GM18861 (cell line): ENCODE data around the gene SH2B2.
A peak's percentile ranks its signal among the peaks of the same experiment; 100 is the strongest.

ENCODE experiments used
- ATAC-seq: cut with Tn5 transposase; IDR thresholded peaks from one replicate; pipeline ENCODE4 v1.9.1; 2021; ENCODE audit not compliant: unreplicated experiment

SH2B2 gene

DNA sequence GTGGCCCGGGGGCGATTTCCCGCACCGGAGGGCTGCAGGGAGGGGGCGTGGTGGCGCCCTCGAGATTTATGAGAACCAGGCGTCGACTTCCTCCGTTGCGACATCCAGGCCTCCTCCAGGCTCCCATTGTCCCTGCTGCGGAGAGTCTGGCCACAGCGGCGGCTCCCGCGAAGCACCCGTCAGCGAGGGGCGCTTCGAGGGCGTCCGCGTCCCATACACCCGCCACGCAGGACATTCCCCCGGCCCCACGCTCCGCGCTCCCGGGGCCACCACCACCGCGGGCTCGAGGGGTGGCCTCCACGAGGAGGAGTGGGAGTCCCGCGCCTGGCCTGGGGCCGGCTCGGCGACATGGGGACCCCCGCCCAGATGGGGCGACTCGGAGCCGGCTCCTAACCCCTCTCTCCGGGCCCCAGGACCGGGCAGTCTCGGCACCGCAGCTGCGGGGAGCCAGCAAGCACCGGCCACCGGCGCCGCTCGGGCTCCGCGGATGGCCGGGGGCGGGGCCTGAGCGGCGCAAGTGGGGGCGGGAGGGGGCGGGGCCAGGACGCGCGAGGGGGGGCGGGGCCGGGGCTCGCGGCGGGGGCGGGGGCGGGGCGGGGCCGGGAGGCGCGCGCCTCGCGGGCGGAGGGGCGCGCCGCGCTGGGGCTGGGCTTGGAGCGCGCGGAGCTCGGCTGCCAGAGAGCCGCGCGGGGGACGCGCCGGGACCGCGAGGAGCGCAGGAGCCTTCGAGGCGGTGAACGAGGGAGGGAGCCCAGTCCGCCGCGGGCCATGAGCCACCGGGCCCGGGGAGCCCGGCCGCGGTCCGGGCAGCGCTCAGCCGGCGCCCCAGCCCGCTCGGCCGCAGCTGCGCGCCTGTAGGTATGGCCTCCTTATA is at the start of gene SH2B2:
Gene SH2B2, plus strand, starts transcription at position 632 of the 874 bp plus-strand sequence. CDS start 13,683 bp downstream, outside the sequence.
- ATAC-seq = peak; percentile 26

DNA sequence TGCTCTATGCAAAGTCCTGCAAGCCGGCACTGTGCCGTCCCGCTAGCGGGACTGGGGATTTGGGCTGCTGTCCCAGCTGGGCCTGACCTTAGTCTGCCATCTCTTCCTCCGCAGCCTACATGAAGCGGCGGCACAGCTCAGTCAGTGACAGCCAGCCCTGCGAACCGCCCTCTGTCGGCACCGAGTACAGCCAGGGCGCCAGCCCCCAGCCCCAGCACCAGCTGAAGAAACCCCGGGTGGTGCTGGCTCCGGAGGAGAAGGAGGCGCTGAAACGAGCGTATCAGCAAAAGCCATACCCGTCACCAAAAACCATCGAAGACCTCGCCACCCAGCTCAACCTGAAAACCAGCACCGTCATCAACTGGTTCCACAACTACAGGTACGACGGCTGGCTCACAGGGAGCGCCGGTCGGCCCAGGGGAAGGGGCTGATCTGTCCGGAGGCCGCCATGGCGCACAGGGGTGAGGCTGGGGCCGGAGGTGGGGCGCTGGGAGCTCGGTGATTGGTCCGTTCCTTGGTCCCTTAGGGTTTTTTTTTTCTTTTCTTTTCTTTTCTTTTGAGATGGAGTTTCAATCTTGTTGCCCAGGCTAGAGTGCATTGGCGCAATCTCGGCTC is 47.4 kb upstream of the SH2B2 start:
- ATAC-seq = no peak

DNA sequence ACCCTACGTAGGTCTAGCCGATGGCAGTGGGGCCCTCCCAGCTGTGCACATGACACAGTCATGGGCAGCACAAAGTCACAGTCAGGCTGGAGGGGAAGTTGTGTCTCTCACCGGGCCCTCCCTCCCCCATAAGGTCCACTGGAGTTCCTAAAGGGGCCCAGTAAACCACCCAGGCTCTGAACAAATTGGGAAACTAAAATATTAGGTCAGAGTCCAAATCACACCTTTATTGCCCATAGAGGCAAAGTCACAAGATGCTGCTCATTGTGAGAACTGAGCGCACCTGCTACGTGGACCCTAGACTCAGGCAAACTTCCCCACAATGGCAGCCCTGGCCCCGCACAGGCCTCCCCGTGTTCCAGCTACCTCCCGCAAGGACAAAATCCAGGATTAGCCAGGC is 45.2 kb upstream of the SH2B2 start:
- ATAC-seq = no peak

DNA sequence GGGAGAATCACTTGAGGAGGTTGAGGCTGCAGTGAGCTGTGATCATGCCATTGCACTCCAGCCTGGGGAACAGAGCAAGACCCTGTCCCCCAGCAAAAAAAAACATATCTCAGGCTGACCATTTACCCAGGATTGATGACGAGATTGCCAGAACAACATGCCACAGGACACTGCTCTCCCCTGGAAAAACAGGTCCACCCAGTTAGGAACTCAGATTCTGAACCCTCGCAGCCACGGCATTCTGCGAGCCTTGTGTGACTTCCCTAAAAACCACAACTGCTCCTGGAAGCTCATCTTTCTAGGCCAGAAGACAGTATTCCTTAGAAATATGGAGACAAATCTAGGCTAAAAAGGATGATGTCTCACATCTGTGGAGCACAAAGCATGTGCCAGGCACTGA is 42.1 kb upstream of the SH2B2 start:
- ATAC-seq = no peak

DNA sequence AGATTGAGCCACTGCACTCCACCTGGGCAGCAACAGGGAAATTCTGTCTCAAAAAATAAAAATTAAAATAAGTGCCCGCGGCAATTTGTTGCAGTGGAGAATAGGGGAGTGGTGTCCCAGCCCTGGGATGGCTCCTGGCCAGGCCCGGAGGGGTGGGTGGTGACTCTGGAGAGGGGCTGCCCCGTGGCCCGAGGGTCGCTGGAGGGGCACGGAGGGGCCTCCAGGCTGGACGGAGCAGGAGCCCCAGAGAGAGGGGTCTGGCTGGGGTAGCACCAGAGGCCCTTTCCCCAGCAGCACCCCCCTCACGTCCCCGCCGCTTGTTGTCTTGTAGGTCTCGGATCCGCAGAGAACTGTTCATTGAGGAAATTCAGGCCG is 38.6 kb upstream of the SH2B2 start:
- no peak for ATAC-seq

DNA sequence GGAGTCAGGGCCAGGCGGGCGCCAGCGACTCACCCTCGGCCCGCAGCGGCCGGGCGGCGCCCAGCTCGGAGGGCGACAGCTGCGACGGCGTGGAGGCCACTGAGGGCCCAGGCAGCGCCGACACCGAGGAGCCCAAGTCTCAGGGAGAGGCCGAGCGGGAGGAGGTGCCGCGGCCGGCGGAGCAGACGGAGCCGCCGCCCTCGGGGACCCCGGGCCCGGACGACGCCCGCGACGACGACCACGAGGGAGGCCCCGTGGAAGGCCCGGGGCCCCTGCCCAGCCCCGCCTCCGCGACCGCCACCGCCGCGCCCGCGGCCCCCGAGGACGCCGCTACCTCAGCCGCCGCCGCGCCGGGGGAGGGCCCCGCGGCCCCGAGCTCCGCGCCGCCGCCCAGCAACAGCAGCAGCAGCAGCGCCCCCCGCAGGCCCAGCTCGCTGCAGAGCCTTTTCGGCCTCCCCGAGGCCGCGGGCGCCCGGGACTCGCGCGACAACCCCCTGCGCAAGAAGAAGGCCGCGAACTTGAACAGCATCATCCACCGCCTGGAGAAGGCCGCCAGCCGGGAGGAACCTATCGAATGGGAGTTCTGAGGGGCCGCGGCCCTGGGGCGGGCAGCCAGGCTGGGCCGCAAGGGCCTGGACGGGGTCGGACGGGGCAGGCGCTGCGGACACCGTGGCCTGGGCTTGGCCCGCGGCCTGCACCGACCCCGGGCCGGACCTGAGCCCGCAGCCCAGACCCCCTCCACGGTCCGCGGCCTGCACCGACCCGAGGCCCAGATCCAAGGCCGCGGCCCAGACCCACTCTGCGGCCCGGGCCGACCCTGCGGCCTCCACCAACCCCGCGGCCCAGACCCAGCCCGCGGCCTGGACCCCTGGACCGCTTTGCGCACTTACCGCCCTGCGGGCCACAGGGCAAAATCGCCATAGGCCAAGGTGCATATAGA is 37.9 kb upstream of the SH2B2 start:
- no peak for ATAC-seq

DNA sequence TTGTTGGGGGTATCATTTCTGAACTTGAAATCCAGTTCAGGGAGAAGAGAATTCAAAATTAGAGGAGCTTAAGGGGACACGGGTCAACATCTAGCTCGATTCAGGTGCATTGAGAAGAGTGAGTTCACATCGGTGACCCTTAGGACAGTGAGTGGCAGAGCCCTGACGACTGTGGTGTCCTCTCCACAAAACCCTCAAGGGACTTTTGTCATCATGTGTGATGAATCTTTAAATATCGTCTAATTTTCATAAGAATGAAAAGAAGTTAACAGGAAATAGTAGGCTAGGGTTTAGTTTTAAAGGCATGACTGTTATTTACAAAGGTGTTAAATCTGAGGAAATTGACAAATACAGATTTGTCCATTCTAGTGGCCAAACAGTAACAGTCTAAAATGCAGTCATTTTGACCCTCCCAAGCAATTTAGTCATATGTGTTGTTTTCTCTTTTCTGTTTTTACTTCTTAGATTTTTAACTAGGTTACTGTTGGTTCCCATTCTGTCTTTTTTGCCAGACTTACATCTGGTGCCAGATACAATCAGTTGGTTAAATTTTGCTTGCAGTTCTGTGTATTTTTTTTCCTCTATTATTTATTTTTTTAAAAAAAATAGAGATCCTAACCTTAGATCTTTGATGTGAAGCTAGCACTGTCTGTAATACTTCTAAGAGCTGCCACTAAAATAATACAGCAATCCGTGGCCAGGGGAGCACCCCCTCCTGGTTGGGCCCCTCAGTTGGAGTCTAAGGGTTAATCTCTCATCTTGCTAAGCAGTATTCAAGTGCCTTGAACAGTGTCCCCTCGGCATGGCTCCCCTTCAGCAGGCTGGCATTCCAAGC is 34.9 kb upstream of the SH2B2 start:
- ATAC-seq = no peak

DNA sequence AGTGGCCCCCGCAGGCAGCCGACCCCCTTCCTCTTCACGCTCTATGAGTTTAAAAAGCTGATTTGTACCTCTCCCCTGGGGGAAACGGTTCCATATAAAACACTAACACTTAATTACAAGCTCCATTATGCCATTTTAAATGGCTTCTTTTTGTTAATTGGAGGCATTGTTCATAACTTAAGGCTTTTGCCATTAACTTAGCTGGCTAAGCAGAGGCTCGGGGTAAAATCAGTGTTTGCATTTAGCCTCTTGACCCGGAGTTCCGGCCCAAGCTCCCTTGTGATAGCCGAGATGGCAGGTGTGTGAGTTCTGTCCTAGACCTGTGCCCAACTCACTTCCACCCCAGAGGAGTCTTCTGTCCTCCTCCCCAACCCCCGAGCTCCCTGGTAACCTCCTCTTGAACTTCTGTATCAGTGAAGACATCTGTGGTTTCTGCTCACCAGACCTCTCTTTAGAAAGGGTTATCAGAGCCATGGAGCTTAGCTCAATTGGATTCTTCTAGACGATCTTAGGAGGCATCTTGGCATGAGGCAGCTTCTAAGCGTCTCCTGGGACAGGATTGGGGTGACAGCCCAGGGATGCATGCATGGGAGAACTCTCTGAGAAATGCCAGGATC is 34.2 kb upstream of the SH2B2 start:
- ATAC-seq = no peak

DNA sequence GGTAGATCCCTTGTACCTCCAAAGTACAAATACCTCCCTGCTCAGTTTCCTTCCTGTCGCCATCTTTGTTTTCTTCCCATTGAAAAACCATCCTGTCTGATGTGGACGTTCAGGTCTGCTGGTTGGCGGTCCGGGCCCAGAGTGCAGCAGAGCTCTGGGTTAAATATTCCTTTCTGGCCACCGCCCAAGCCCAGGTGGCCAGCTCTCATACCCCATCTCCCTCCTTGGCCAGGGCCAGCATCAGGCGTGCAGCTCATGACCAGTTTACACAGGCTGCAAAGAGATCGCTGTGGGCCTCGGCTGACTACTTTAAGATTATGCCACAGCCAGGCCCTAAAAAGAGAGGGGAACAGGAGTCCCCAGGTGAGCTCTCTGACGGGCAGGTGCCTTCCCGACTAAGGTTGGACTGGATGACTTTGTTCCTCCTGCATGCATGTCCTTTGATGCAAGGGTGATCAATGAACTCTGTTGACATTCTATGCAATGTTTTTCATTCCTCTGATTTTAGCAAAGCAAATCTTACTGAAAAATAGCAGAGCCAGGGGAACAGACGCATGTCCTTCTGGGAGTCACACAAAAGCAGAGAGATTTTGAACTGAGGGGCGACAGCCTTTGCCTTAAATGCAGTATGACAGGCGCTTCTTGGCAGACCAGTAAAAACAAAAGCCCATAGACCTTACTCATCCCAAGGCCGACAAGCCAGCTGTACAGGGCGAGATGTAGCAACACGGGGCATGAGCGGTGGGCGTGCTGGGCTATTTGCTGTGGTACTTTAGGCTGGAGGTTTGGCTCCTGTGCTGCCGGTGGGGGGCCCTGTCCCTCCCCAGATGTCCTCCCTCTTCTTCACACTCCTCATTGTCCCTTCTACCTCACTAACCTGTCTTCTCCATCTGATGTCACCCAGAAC is 33.3 kb upstream of the SH2B2 start:
- ATAC-seq = no peak

DNA sequence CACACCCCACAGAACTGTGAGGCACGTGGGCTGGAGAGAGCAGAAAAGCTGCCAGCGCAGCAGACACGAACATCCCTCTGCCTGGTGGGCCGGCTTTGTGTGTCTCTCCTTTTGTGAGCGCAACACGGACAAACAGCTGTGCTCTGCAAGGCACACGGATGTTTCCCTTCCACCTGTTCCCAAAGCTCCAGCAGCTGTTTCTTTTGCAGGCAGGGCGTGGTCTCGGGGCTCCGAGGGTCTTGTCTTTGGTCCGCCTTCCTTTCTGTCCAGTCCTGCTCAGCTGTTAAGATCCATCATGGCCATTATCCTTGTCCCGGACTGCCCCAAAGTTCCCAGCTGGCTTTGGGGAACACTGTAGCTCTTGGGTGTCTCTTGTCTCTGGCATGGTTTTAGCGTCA is 32.7 kb upstream of the SH2B2 start:
- no peak for ATAC-seq

DNA sequence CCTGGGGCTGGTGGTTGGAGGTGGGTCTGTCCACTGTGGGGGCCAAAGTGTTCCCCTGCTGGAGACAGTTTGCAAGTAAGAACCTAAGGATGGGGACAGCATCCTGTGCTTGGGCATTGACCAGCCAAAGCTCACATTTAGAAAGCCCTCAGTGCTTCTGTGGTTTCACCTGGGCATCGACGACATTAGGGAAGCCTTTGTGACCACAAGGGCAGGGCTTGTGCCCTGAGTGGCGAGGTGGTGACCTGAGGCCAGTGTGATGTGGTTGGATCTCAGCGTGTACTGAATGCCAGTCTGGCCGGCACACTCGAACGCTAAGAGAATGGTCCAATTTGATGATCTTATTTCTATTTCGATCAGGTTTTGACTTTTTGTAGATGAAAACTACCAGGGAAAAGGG is 32.1 kb upstream of the SH2B2 start:
- no peak for ATAC-seq

DNA sequence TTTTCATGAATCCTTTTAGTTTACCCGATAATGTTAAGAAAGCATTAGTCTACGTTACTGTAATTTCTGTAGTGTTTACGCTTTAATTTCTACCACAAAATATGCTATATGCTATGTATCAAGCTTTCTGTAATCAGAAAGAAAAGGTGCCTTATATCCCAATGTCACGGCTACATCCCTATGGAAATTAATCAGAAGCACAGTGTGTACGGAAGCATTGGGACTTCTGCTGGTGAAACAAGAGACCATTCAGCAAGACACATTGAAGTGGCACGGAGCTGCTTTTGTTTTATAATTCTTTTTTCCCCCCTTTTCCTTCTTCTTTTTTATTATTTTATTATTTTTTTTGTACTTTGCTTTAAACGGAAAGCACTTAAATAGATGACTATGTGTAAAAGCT is 31.2 kb upstream of the SH2B2 start:
- no peak for ATAC-seq

DNA sequence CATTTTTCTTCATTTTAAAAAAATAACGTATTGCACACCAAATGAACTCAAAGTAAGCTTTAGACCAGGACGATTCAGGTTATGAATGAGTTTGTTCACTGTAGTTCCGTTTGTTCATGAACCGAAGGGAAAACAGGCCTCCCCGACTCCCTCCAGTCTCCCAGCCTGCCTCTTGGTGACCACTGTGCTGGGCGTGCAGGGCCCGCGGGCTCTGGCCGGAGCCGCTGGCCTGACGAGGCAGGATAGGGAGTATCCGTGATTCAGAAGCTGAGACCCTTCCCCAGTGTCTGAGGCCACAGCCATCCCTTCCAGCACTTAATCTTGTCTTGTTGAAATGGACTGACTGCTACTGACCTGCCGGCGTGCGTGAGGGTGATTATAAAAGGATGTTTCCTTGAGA is 30.8 kb upstream of the SH2B2 start:
- no peak for ATAC-seq

DNA sequence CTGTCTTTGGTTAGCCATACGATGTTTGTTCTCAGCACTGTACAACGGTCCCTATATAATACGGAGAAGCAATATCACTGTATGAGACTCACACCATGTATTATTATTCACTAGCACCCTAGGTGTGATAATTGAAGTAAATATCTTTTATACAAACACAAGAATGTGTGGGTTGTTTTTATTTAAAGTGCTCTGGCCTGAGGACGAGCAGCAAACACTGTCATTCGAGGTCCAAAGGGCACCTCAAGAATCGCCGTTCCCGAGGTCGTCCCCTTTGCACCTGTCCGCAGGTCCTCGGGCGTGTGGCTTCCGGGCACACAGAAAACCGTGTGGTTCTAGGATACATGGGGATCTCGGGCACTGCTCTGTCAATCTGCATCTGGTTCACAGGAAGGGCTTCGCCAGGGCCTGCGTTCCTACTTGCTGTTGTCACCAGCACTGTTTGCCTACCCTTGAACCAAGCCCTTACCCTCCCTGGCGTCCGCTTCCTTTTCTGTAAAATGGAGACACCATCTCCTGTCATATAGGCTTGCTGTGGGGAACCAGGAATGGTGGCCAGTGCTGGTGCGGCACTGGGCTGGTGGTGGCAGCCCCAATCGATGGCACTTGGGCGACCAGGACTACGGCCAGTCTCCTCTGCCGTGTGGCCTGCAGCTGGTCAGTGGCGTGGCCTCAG is 28.5 kb upstream of the SH2B2 start:
- no peak for ATAC-seq

DNA sequence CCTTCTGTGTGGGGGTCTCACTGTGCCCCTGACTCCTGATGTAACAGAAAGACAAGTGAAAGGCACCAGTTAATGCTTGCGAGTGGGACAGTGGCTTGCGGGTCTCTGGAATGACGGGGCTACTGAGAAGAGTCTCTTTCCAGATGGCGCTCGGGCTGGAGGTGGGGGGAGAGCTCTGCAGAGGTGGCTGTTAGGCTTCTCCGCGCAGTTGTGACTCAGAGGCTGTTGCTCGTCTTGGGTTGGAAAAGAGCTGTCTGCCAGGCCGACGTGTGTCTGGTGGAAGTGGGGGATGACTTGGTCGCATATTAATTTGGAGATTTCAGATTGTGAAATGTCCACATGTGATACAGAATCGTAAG is 27.9 kb upstream of the SH2B2 start:
- ATAC-seq = no peak

DNA sequence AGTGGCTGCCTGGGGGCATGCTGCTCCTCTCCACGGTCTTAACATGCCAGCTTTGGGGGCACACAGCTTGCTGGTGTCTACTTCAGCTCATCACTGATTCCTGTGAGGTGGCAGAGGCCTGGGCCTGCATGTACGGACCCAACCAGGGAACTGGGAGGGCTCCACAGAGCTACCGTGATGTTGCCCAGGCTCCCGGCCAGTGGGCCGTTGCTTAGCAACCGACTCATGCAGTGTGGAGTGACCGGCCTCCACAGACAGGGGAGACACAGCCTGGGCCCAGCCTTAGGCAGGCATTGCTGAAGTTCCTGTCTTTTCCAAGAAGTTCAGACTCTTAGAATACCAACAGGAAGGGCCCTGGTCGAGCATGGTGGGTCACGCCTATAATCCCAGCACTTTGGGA is 25.8 kb upstream of the SH2B2 start:
- ATAC-seq = no peak

DNA sequence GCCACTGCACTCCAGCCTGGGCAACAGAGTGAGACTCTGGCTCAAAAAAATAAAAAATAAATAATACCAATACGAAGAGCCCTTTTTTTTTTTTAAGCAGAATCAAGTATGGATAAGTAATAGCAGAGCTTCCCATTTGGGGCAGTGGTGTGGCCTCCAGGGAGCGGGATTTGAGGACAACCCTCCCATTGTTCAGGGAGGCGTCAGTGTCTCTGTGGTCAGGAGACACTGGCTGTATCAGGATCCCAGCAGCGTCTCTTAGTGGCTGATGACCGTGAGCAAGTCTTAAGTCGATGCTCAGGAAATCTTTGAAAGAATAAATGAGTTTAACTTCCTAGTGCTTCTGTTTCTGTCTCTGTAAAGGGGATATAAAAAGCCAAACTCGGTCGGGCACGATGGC is 25.2 kb upstream of the SH2B2 start:
- no peak for ATAC-seq

DNA sequence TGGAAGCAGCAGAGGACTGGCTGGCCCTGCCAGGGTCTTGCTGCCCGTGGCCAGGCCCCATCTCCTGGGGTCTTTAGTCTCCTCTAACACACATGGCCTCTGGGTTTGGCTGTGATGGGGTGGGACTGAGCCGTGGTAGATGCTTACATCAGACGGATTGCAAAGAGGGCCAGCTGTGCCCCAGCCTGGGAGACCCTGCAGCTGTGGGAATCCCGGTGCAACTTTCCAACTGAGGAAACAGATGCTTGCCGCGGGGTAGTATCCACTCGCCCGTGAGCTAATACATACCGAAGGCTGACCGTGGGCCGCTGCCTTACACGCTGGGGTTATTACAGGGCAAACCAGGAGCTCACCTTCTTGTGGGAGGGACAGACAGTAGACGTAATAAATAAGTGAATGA is 24.1 kb upstream of the SH2B2 start:
- ATAC-seq = no peak

DNA sequence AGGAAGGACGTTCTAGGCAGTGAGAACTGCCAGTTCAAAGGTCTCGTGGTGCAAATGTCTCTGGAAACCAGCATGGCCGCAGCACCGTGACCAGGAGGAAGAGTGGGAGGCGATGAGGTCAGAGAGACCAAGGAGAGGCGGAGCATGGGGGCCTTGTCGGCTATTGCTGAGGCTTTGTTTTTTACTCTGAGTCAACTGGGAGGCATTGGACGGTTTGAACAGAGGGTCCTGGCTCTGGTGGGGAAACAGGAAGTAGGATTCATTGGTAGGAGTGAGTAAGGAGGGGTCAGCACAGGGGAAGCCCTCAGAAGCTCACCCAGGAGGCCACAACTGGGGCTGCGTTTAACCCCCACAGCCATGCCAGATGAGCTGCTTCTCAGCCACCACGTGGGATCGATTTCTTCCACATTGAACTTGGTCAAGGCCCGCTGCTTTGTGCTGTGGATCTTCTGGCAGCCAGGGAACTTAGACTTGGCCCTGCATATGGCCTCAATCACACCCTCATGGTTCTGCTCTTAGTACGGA is 22.2 kb upstream of the SH2B2 start:
- no peak for ATAC-seq
